Measurements from ENCODE around the gene TXNDC5. TPM values are rescaled to one million over a fixed set of nuclear protein-coding genes. Genes with fewer than 3 reads are reported as not detected.

The TXNDC5 gene
- total RNA-seq, 1 donor from 2014 or later: 48.2 TPM

DNA sequence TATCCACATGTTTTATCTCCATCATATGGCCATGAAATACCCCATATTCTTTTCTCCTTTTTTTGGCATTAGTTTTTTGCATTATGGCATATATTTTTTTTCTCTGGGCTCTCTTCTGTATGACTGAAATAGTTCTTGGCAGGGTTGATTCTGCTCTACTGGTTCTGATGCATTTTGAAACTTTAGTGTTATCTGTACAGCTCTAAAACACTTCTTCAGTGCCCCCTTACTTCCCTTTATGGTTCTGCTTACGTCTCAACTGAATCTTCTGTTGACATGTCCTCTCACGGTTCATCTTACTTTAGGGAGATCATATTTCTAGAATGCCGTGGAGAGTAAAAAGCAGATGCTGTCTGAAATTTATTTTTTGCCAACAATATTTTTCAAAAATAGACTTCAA is 23.2 kb upstream of the TXNDC5 start:
- intact Hi-C loops (cut with micrococcal nuclease): no loop called here
- no peak overlapping the region for H3K27ac ChIP-seq (replicated peaks)
- no peak for DNase-seq

DNA sequence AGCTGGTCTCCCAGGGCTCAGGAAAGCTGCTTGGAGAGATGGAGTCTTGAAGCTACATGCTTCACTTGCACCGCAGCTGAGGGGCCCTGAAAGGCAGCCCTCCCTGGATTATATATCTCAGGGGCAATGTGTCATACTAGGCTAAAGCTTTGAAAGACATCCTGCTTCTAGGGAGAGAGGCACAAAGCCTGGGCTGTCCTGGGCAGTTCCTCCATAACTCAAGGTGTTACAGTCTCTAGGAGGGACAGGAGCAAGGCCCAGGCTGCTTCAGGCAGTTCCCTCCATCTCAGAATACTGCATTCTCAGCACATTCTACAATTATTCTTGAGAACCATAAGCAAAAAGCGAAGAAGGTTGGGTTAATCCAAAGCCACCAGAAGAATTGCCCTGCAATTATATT is 22.0 kb upstream of the TXNDC5 start:
- Histone ChIP-seq H3K4me3 (no peak overlapping the region), H3K9me3 (replicated peaks) (peaks cover 4% of the 10 kb centered on the region), H3K36me3 (no peaks in the 10 kb centered on the region), H3K4me1 (no peaks in the 10 kb centered on the region), H3K27ac (replicated peaks) (no peak overlapping the region), H3K27me3 (ENCODE audit: low read depth) (no peaks in the 10 kb centered on the region)
- intact Hi-C loops (cut with micrococcal nuclease): no loop called here
- no peak for DNase-seq
- TF ChIP-seq, protein P1, sequence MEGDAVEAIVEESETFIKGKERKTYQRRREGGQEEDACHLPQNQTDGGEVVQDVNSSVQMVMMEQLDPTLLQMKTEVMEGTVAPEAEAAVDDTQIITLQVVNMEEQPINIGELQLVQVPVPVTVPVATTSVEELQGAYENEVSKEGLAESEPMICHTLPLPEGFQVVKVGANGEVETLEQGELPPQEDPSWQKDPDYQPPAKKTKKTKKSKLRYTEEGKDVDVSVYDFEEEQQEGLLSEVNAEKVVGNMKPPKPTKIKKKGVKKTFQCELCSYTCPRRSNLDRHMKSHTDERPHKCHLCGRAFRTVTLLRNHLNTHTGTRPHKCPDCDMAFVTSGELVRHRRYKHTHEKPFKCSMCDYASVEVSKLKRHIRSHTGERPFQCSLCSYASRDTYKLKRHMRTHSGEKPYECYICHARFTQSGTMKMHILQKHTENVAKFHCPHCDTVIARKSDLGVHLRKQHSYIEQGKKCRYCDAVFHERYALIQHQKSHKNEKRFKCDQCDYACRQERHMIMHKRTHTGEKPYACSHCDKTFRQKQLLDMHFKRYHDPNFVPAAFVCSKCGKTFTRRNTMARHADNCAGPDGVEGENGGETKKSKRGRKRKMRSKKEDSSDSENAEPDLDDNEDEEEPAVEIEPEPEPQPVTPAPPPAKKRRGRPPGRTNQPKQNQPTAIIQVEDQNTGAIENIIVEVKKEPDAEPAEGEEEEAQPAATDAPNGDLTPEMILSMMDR (IDR thresholded peaks at IDR 0.05; ENCODE audit: borderline replicate concordance): no peak

More for the DNA sequence above, 23.2 kb upstream of the TXNDC5 start:
- Histone ChIP-seq H3K4me3 (no peak overlapping the region), H3K36me3 (no peaks in the 10 kb centered on the region), H3K4me1 (no peaks in the 10 kb centered on the region), H3K9me3 (replicated peaks) (peaks cover 4% of the 10 kb centered on the region), H3K27me3 (ENCODE audit: low read depth) (no peaks in the 10 kb centered on the region)
- TF ChIP-seq, protein P1 (IDR thresholded peaks at IDR 0.05; ENCODE audit: borderline replicate concordance): no peak

DNA sequence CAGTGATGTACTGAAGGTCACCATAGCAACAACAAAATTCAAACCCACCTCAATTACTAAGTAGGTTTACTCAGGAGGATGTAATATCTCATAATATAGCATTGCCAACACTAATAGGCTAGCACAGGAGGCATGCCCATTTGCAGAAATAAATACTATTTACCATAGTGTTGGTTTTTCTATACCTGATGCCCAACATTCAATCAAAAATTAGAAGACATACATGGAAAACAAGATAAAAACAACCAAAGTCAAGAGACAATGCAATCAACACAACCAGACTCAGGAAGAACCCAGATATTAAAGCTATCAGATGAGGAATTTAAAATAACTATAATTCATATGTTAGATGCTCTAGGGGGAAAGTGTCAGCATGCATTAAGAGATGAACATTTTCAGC is 14.3 kb upstream of the TXNDC5 start:
- Histone ChIP-seq H3K27ac (replicated peaks) (no peak overlapping the region), H3K36me3 (peaks cover 4% of the 10 kb centered on the region), H3K4me1 (no peaks in the 10 kb centered on the region), H3K27me3 (ENCODE audit: low read depth) (no peaks in the 10 kb centered on the region), H3K9me3 (replicated peaks) (peaks cover 22% of the 10 kb centered on the region), H3K4me3 (no peak overlapping the region)
- DNase-seq: no peak
- TF ChIP-seq, protein P1 (IDR thresholded peaks at IDR 0.05; ENCODE audit: borderline replicate concordance): no peak
- intact Hi-C loops (cut with micrococcal nuclease): no loop called here

DNA sequence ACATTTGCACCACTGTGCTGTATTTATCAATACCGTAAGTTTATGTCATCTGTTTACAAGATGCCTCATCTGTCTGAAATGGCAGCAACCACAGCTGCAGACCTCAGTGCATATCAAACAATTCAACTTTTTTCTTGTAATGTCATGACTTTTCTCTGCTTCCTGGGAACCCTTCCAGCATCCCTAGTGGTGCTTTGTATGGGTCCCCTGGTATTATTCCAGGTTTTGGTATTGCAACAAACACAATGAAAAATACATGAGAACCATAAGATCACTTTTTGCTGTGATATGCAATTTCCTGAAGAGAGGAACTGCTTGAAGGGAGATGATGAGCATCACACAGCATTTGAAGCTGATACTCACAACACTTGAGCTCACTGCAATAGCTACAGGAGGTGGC is 12.0 kb upstream of the TXNDC5 start:
- H3K36me3 ChIP-seq: peaks cover 4% of the 10 kb centered on the region
- H3K4me1 ChIP-seq: no peaks in the 10 kb centered on the region
- intact Hi-C loops (cut with micrococcal nuclease): no loop called here
- no peak overlapping the region for H3K27ac ChIP-seq (replicated peaks)
- no peak overlapping the region for H3K4me3 ChIP-seq
- TF ChIP-seq, protein P1 (IDR thresholded peaks at IDR 0.05; ENCODE audit: borderline replicate concordance): no peak
- H3K27me3 ChIP-seq (ENCODE audit: low read depth): no peaks in the 10 kb centered on the region
- peaks cover 21% of the 10 kb centered on the region for H3K9me3 ChIP-seq (replicated peaks)
- no peak for DNase-seq

DNA sequence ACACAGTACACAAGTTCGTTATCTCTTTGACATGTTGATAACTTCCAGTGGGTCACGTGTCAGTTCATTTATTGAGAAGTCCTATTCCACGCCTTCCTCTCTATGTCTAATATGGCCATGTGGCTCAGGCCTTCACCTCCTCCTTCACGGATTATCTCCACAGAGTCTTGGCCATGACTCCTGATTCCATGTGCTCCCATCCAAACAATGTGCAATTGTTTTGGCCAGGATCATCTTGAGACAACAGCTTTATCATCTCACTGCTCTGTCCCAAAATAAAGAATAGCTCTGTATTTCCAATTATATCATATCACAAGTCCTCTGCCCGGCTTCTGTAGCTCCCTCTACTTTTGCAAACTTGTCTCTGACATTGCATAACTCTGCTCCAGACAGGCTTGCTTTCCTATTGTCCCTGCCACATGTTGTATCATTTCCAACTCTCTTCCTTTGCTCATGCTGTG is 11.1 kb upstream of the TXNDC5 start:
- H3K36me3 ChIP-seq: peaks cover 4% of the 10 kb centered on the region
- no peaks in the 10 kb centered on the region for H3K4me1 ChIP-seq
- no peaks in the 10 kb centered on the region for H3K27me3 ChIP-seq (ENCODE audit: low read depth)
- DNase-seq: no peak
- no peak overlapping the region for H3K27ac ChIP-seq (replicated peaks)
- TF ChIP-seq, protein P1 (IDR thresholded peaks at IDR 0.05; ENCODE audit: borderline replicate concordance): no peak
- intact Hi-C loops (cut with micrococcal nuclease): no loop called here
- no peak overlapping the region for H3K4me3 ChIP-seq
- H3K9me3 ChIP-seq (replicated peaks): peaks cover 21% of the 10 kb centered on the region

All from left ventricle myocardium inferior (tissue), 1 donor.